Esophagus squamous epithelium (tissue), 5 donors: ENCODE measurements around the gene RALGAPB. TPM values are rescaled to one million over a fixed set of nuclear protein-coding genes. Genes with fewer than 3 reads are reported as not detected.

ENCODE experiments used
- DNase-seq: peaks from one replicate; lab custom pipeline; 2025; lab: John Stamatoyannopoulos, UW
- H3K27ac ChIP-seq, 4 donors: fragments of 200-600 bp; sonication (generic); one replicate each; pipeline ENCODE4 v1.5.1; 2016 to 2019; ENCODE audit warnings: mild to moderate bottlenecking in 1 of 4
- H3K27me3 ChIP-seq, 4 donors: fragments of 200-600 bp; sonication (generic); 1 replicate in 3 of 4; 2 replicates in 1 of 4; pipeline versions ENCODE4 v1.5.1 to v1.6.0; 2017 to 2021; ENCODE audit warnings: antibody characterized with exemption in 1 of 4
- H3K36me3 ChIP-seq, 3 donors: fragments of 200-600 bp; sonication (generic); one replicate each; pipeline ENCODE4 v1.5.1; 2016 to 2019
- H3K4me1 ChIP-seq, 3 donors: fragments of 200-600 bp; sonication (generic); one replicate each; pipeline ENCODE4 v1.5.1; 2017 to 2019
- H3K4me3 ChIP-seq, 4 donors: fragments of 200-600 bp; sonication (generic); 1 replicate in 3 of 4; 2 replicates in 1 of 4; pipeline ENCODE4 v1.5.1; 2016 to 2019; ENCODE audit warnings: mild to moderate bottlenecking in 2 of 4, moderate library complexity in 1 of 4
- H3K9me3 ChIP-seq, 3 donors: fragments of 200-600 bp; sonication (generic); one replicate each; pipeline ENCODE4 v1.5.1; 2016 to 2019
- CTCF ChIP-seq, 6 experiments: fragments of 450-650 bp in 4 of 6; fragments of 200-600 bp in 2 of 6; sonication (generic) in 2 of 6; IDR thresholded peaks; one replicate each; pipeline ENCODE4 v1.5.1; 2016 to 2019; ENCODE audit warnings: antibody characterized with exemption in 6 of 6, mild to moderate bottlenecking in 4 of 6, moderate library complexity in 4 of 6
- POLR2A ChIP-seq, 4 donors: fragments of 450-650 bp; IDR thresholded peaks; one replicate each; pipeline ENCODE4 v1.6.1; 2017; ENCODE audit warnings: antibody characterized with exemption in 4 of 4, mild to moderate bottlenecking in 4 of 4, moderate library complexity in 3 of 4
- WGBS, 2 donors: methylation state at CpG; one replicate each; pipeline ENCODE4 v1.1.5; 2018; 5-methylcytosine and 5-hydroxymethylcytosine counted together
- intact Hi-C: fragments of 100-400 bp; cut with DNase I; formaldehyde crosslinking; loops from one replicate; pipeline ENCODE4 v1.15.0; 2022
- total RNA-seq, 4 donors: library from RNA; depleted of rRNA; stranded (reverse); fragments of >200 nt; gene quantifications; one replicate each; pipeline ENCODE4 v1.1.0, GENCODE V29; 2016
- donor health status: DM: yes; HTN: yes; CAD: no.

The RALGAPB gene
- 10 to 100 TPM; 17.4 to 38.5 (median 26.9) TPM for total RNA-seq

- DNase-seq, result peak; percentile 94
- H3K4me3 ChIP-seq, result peak within 1 kb of the TSS; percentile 84 to 98 (median 96)
- WGBS, 2 donors, result 0 to 3% methylated on average over 12 to 32 of the region's 81 CpGs
- TF ChIP-seq POLR2A (IDR thresholded peaks at IDR 0.05), result peak in 3 of 4 donors; percentile 42 to 76 (median 56)
- TF ChIP-seq CTCF (IDR thresholded peaks at IDR 0.05), result peak in 5 of 6 experiments; percentile 20 to 67 (median 39)
- no peaks in the 10 kb centered on the region for H3K27me3 ChIP-seq
- no peaks in the 10 kb centered on the region for H3K36me3 ChIP-seq
- H3K27ac ChIP-seq, result peak within 1 kb of the TSS; percentile 90 to 98 (median 98)
- no peaks in the 10 kb centered on the region for H3K9me3 ChIP-seq
- intact Hi-C loops, result no loop called here
- peaks cover 16 to 49% (median 21%) of the 10 kb centered on the region in 3 donors for H3K4me1 ChIP-seq
Measured at GRCh38 chr20:38472513-38473366, at the start of gene RALGAPB. Gene RALGAPB (plus strand): TSS chr20:38472843. CDS start chr20:38488433, 15,590 bp downstream.

GRCh38 chr20:38423541-38423940, 49.1 kb upstream of the RALGAPB start:
- TF ChIP-seq CTCF (IDR thresholded peaks at IDR 0.05) (no peak), POLR2A (IDR thresholded peaks at IDR 0.05) (no peak)
- WGBS, 2 donors, result 76 to 80% methylated on average over 4 of the region's 4 CpGs
- H3K27me3 ChIP-seq, result no peaks in the 10 kb centered on the region
- no peaks in the 10 kb centered on the region for H3K9me3 ChIP-seq
- no peak overlapping the region for H3K4me3 ChIP-seq
- H3K4me1 ChIP-seq, result peaks cover 0 to 20% (median 0%) of the 10 kb centered on the region in 3 donors
- no peak overlapping the region for H3K27ac ChIP-seq
- no peak for DNase-seq
- H3K36me3 ChIP-seq, result peaks cover 52 to 100% (median 74%) of the 10 kb centered on the region in 3 donors
- intact Hi-C loops, result no loop called here

- intact Hi-C loops, result no loop called here
- Histone ChIP-seq H3K36me3 (peaks cover 61 to 100% (median 75%) of the 10 kb centered on the region in 3 donors), H3K27me3 (no peaks in the 10 kb centered on the region), H3K4me1 (peaks cover 0 to 19% (median 0%) of the 10 kb centered on the region in 3 donors), H3K4me3 (no peak overlapping the region), H3K27ac (no peak overlapping the region), H3K9me3 (no peaks in the 10 kb centered on the region)
- no peak for DNase-seq
- TF ChIP-seq CTCF (IDR thresholded peaks at IDR 0.05), result no peak
- no peak for TF ChIP-seq POLR2A (IDR thresholded peaks at IDR 0.05)
- WGBS, 2 donors, result 82 to 100% methylated on average over 1 of the region's 1 CpG
Measured at GRCh38 chr20:38424401-38424800, 48.2 kb upstream of the RALGAPB start.

DNA sequence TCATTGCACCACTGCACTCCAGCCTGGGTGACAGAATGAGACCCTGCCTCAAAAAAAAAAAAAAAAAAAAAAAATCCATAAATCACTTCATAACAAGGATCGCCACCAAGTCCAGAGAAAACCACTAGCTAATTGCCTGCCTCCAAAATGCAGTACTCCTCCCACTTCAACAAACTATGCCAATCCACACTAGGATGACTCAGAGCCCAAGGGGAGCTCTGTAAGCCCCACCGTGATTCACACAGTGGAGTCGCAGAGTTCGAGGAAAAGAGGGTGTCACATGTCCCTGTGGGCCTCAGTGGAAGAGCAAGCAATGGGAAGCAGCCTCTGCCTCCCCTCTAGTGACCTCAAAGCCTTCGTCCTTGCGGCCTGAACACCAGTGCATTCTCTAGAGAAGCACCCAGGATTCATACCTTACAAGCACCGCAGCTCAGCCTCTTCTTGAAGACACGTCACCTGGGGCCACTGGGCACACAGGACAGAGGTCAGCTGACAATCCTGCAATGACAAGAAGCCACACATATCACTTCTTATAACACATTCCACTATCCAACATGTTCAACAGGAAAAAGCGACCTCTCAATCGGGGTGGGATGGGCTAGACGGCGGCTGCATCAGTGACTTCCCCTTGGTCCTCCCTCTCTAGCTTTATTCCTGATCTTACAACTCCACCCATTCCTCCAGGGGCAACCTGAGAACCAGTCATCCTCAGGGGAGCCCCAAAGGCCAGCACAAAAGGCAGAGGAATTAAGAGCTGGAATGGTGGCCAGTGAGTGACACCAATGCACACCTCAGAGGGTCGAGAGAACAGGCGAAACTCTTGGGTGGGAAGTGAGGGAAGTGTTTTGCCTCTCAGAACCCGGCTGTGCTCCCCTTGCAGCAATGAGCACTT, 46.4 kb upstream of the RALGAPB start:
- intact Hi-C loops, result no loop called here
- TF ChIP-seq CTCF (IDR thresholded peaks at IDR 0.05), result no peak
- TF ChIP-seq POLR2A (IDR thresholded peaks at IDR 0.05), result no peak
- Histone ChIP-seq H3K9me3 (no peaks in the 10 kb centered on the region), H3K27ac (no peak overlapping the region), H3K36me3 (peaks cover 52 to 100% (median 75%) of the 10 kb centered on the region in 3 donors), H3K27me3 (no peaks in the 10 kb centered on the region), H3K4me1 (peaks cover 0 to 29% (median 0%) of the 10 kb centered on the region in 3 donors), H3K4me3 (no peak overlapping the region)
- 60 to 62% methylated on average over 12 to 15 of the region's 15 CpGs for WGBS, 2 donors
- no peak for DNase-seq
